ENCODE measurements around the gene WDR12.

The WDR12 gene

GRCh38 chr2:202848813-202849212, 62.7 kb downstream of the WDR12 start:
- DNase-seq (ENCODE audit: low read depth) = no peak
- no peak for TF ChIP-seq CTCF (IDR thresholded peaks at IDR 0.05; ENCODE audit: insufficient read depth, low read depth, low read length, missing control alignments)
- H3K4me3 ChIP-seq (ENCODE audit: low read length) = no peak overlapping the region

GRCh38 chr2:202847693-202848524, 63.6 kb downstream of the WDR12 start:
- no peak for TF ChIP-seq CTCF (IDR thresholded peaks at IDR 0.05; ENCODE audit: insufficient read depth, low read depth, low read length, missing control alignments)
- no peak overlapping the region for H3K4me3 ChIP-seq (ENCODE audit: low read length)
- DNase-seq (ENCODE audit: low read depth) = no peak

GRCh38 chr2:202844656-202845055, 66.8 kb downstream of the WDR12 start:
- DNase-seq (ENCODE audit: low read depth) = no peak
- H3K4me3 ChIP-seq (ENCODE audit: low read length) = no peak overlapping the region
- TF ChIP-seq CTCF (IDR thresholded peaks at IDR 0.05; ENCODE audit: insufficient read depth, low read depth, low read length, missing control alignments) = no peak

GRCh38 chr2:202842690-202843089, 68.8 kb downstream of the WDR12 start:
- no peak for TF ChIP-seq CTCF (IDR thresholded peaks at IDR 0.05; ENCODE audit: insufficient read depth, low read depth, low read length, missing control alignments)
- no peak for DNase-seq (ENCODE audit: low read depth)
- no peak overlapping the region for H3K4me3 ChIP-seq (ENCODE audit: low read length)

- no peak for TF ChIP-seq CTCF (IDR thresholded peaks at IDR 0.05; ENCODE audit: insufficient read depth, low read depth, low read length, missing control alignments)
- H3K4me3 ChIP-seq (ENCODE audit: low read length) = no peak overlapping the region
- no peak for DNase-seq (ENCODE audit: low read depth)
Observed at GRCh38 chr2:202841090-202841867, 70.2 kb downstream of the WDR12 start.

GRCh38 chr2:202831242-202832220, 79.9 kb downstream of the WDR12 start:
- peak; percentile 84 for TF ChIP-seq CTCF (IDR thresholded peaks at IDR 0.05; ENCODE audit: insufficient read depth, low read depth, low read length, missing control alignments)
- DNase-seq (ENCODE audit: low read depth) = peak; percentile 61
- no peak overlapping the region for H3K4me3 ChIP-seq (ENCODE audit: low read length)

All from epithelial cell of esophagus (primary cell).